ENCODE results near the gene TMEM223.
A peak's percentile ranks its signal among the peaks of the same experiment; 100 is the strongest.

The TMEM223 gene

DNA sequence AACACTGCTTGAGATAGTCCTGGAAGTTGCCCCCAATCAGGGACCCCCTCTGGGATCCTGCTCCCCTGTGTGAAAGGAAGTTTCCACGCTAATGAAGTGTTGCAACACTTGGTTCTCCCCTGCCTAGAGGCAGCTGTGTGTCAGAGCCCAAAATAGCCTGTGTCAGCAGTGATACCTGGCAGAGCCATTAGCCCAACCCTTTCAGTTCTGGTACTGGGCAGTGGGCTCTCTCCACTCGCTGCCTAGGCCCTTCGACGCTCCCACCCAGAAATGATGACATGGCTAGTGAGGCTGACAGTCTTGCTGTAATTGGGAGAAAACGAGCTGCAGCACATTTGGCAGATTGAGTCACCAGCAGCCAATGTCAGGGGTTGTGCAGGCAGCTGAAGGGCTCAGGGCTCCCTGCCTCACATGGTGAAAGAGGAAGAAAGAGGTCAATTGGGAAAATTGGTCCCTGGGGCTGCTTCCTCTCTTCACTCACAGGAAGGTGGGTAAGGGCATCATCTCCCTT, 14.9 kb upstream of the TMEM223 start:
- DNase-seq (ENCODE audit: extremely low read depth, low read depth), result no peak
- TF ChIP-seq CTCF (IDR thresholded peaks at IDR 0.05; ENCODE audit: low read depth, low read length, missing control alignments), result no peak
- H3K4me3 ChIP-seq (replicated peaks; ENCODE audit: low read depth, low read length), result no peak overlapping the region; the same call in 1 of the 2 replicates

DNA sequence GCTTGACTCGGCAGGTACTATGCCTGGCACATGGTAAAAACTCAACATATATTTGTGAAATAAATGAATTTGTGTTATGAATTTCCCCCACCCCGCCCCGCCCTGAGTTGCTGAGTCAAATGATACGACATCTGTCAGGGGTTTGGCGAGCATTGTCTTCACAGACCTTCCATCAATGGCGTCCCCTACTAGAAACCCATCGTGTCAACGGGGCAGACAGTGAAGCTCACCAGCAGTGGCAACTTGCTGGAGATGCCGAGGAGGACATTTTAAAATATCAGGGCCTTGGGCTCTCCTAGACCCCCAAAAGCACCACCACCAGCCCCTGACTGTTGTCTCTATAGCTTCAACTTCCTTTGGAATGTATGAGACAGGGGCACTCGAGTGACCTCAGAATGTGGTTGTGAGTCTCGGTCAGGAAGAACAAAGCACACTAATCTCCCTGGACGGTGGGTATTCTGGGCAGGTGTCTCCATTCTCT, 14.2 kb upstream of the TMEM223 start:
- peak overlapping the region; percentile 59 for H3K4me3 ChIP-seq (replicated peaks; ENCODE audit: low read depth, low read length)
- DNase-seq (ENCODE audit: extremely low read depth, low read depth), result no peak
- TF ChIP-seq CTCF (IDR thresholded peaks at IDR 0.05; ENCODE audit: low read depth, low read length, missing control alignments), result no peak

GRCh38 chr11:62805076-62805892, 13.5 kb upstream of the TMEM223 start, which contains the start of gene NXF1:
TSS of gene NXF1 (minus strand) at chr11:62805440. CDS start at chr11:62805356, 84 bp downstream.
- peak within 1 kb of the TSS; percentile 59 for H3K4me3 ChIP-seq (replicated peaks; ENCODE audit: low read depth, low read length)
- TF ChIP-seq CTCF (IDR thresholded peaks at IDR 0.05; ENCODE audit: low read depth, low read length, missing control alignments), result no peak
- DNase-seq (ENCODE audit: extremely low read depth, low read depth), result peak; percentile 77

DNA sequence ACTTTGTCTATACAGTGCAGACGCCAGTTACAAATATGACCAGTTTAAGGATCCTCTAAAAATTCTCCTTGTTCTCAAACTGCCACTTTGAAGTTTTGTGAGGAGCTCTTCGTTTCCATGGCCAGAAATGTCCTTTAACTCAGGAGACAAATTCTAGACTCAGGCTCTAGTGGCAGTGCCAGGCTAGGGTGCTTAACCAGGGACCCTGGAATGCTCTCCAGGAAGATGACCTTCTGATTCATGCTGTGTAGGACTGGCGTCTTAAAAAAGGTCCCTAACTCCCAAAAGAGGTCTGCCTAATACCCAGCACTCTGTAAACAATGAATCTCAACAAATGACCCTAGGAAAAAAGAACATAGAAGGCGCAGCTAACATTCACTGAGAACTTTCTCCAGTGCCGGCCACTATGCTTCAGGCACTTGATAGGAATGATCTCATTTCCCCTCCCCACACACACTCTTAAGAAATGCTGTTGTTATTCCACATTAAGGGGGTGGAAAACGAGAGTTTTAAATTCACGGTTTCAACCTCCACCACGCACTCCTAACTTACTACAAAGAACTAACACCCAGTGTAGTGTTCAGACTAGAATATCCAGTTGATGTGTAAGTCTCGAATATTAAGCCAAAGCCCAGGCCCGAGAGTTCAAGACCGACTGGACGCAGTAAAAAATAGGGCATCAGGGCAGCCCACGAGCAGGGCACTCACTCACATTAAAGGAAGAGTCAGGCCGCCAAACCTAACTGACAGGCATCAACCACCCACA, 12.7 kb upstream of the TMEM223 start:
- no peak for DNase-seq (ENCODE audit: extremely low read depth, low read depth)
- H3K4me3 ChIP-seq (replicated peaks; ENCODE audit: low read depth, low read length), result peak overlapping the region; percentile 59
- no peak for TF ChIP-seq CTCF (IDR thresholded peaks at IDR 0.05; ENCODE audit: low read depth, low read length, missing control alignments)

GRCh38 chr11:62801071-62801470, 9.3 kb upstream of the TMEM223 start:
- DNase-seq (ENCODE audit: extremely low read depth, low read depth), result no peak
- H3K4me3 ChIP-seq (replicated peaks; ENCODE audit: low read depth, low read length), result no peak overlapping the region
- no peak for TF ChIP-seq CTCF (IDR thresholded peaks at IDR 0.05; ENCODE audit: low read depth, low read length, missing control alignments)

DNA sequence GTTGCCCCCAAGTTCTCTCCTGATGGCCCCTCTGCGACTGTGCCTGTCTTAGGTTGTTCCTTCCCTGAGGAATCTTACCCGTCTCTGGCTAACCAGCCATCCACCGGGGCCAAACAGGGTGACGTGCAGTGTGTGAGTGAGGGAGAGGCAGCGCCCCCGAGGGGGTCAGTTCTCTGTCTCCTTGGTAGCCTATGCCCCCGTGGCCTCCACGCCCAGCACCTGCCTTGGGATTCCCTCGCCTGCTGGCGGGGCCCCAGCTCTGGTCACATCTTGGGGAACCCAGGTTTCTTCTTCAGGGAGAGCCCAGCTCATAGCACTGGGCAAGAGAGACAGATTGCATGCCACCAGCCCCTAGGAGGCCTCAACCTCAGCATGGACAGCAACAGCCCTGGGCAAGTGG, 7.7 kb upstream of the TMEM223 start:
- no peak for TF ChIP-seq CTCF (IDR thresholded peaks at IDR 0.05; ENCODE audit: low read depth, low read length, missing control alignments)
- no peak overlapping the region for H3K4me3 ChIP-seq (replicated peaks; ENCODE audit: low read depth, low read length)
- no peak for DNase-seq (ENCODE audit: extremely low read depth, low read depth)
